Liver (tissue), 9 donors: Measurements from ENCODE around the gene ALK. TPM values are rescaled to one million over a fixed set of nuclear protein-coding genes. Genes with fewer than 3 reads are reported as not detected.

Source experiments
- DNase-seq: peaks from one replicate; pipeline ENCODE4 v3.0.0-alpha.2; 2017; ENCODE audit warnings: low spot score
- H3K27ac ChIP-seq, 2 donors: one replicate each; pipeline ENCODE4 v1.7.0; 2013; ENCODE audit warnings: inconsistent platforms in 2 of 2, low read length in 2 of 2, control low read depth in 1 of 2, low read depth in 1 of 2, mild to moderate bottlenecking in 1 of 2
- H3K27me3 ChIP-seq, 4 donors: one replicate each; pipeline versions ENCODE4 v1.6.1 to v1.7.0; 2013; ENCODE audit warnings: low read length in 3 of 4, inconsistent platforms in 1 of 4, mild to moderate bottlenecking in 1 of 4, moderate library complexity in 1 of 4; ENCODE audit not compliant: control insufficient read depth in 4 of 4, insufficient read depth in 4 of 4
- H3K36me3 ChIP-seq, 4 donors: one replicate each; pipeline versions ENCODE4 v1.6.1 to v1.7.0; 2013; ENCODE audit warnings: low read length in 3 of 4, mild to moderate bottlenecking in 3 of 4, low read depth in 1 of 4, moderate library complexity in 1 of 4; ENCODE audit not compliant: control insufficient read depth in 4 of 4, insufficient read depth in 3 of 4
- H3K4me1 ChIP-seq, 4 donors: one replicate each; pipeline versions ENCODE4 v1.6.1 to v1.7.0; 2013; ENCODE audit warnings: low read length in 3 of 4, mild to moderate bottlenecking in 3 of 4, moderate library complexity in 1 of 4; ENCODE audit not compliant: control insufficient read depth in 4 of 4, insufficient read depth in 4 of 4
- H3K4me3 ChIP-seq, 3 donors: one replicate each; pipeline versions ENCODE4 v1.6.1 to v1.7.0; 2013; ENCODE audit warnings: low read length in 3 of 3, control low read depth in 1 of 3, low read depth in 1 of 3, mild to moderate bottlenecking in 1 of 3
- H3K9ac ChIP-seq, 2 donors: one replicate each; pipeline ENCODE4 v1.7.0; 2013; ENCODE audit warnings: low read length in 2 of 2, mild to moderate bottlenecking in 2 of 2, moderate library complexity in 2 of 2, control low read depth in 1 of 2, low read depth in 1 of 2
- H3K9me3 ChIP-seq, 4 donors: one replicate each; pipeline versions ENCODE4 v1.6.1 to v1.7.0; 2013; ENCODE audit warnings: low read length in 3 of 4; ENCODE audit not compliant: control insufficient read depth in 4 of 4
- CTCF ChIP-seq: fragments of 150-350 bp; IDR thresholded peaks from 2 replicates; pipeline ENCODE4 v1.5.1; 2017; ENCODE audit warnings: improper control_type of control experiment, low read depth, low read length; ENCODE audit not compliant: missing input control
- EGR1 ChIP-seq, 2 donors: IDR thresholded peaks; 2 replicates each; pipeline ENCODE4 v1.6.1; 2016 to 2018; ENCODE audit warnings: antibody characterized with exemption in 2 of 2, low read depth in 2 of 2
- FOXA1 ChIP-seq: IDR thresholded peaks from 2 replicates; pipeline ENCODE4 v1.6.1; 2016; ENCODE audit warnings: antibody characterized with exemption
- FOXA2 ChIP-seq: IDR thresholded peaks from 2 replicates; pipeline ENCODE4 v1.6.1; 2016; ENCODE audit warnings: antibody characterized with exemption
- HNF4A ChIP-seq, 2 donors: conservative IDR thresholded peaks; 2 replicates each; pipeline ENCODE4 v1.6.1; 2016; ENCODE audit warnings: antibody characterized with exemption in 2 of 2, mild to moderate bottlenecking in 2 of 2
- HNF4G ChIP-seq: IDR thresholded peaks from 2 replicates; pipeline ENCODE4 v1.6.1; 2016; ENCODE audit warnings: antibody characterized with exemption
- JUND ChIP-seq, 2 donors: IDR thresholded peaks; 2 replicates each; pipeline ENCODE4 v1.6.1; 2016; ENCODE audit warnings: antibody characterized with exemption in 2 of 2
- MAX ChIP-seq: IDR thresholded peaks from 2 replicates; pipeline ENCODE4 v1.6.1; 2016; ENCODE audit warnings: antibody characterized with exemption
- NR2F2 ChIP-seq: IDR thresholded peaks from 2 replicates; pipeline ENCODE4 v1.6.1; 2016; ENCODE audit warnings: antibody characterized with exemption
- RAD21 ChIP-seq, 2 donors: IDR thresholded peaks; 2 replicates each; pipeline ENCODE4 v1.6.1; 2016; ENCODE audit warnings: antibody characterized with exemption in 2 of 2, mild to moderate bottlenecking in 2 of 2
- REST ChIP-seq: IDR thresholded peaks from 2 replicates; pipeline ENCODE4 v1.6.1; 2016; ENCODE audit warnings: antibody characterized with exemption, mild to moderate bottlenecking
- RXRA ChIP-seq, 2 donors: IDR thresholded peaks; 2 replicates each; pipeline ENCODE4 v1.6.1; 2017 to 2018; ENCODE audit warnings: antibody characterized with exemption in 2 of 2, mild to moderate bottlenecking in 1 of 2
- SP1 ChIP-seq: IDR thresholded peaks from 2 replicates; pipeline ENCODE4 v1.6.1; 2018; ENCODE audit warnings: antibody characterized with exemption, mild to moderate bottlenecking
- TAF1 ChIP-seq: conservative IDR thresholded peaks from 2 replicates; pipeline ENCODE4 v1.6.1; 2016; ENCODE audit warnings: antibody characterized with exemption, mild to moderate bottlenecking
- WGBS: extraction: QIAGEN DNeasy Blood & Tissue Kit; methylation state at CpG from one replicate; pipeline ENCODE4 v1.1.7; 2013; 5-methylcytosine and 5-hydroxymethylcytosine counted together
- polyA plus RNA-seq, 2 donors: library from polyadenylated mRNA; stranded (reverse) in 1 of 2; unstranded in 1 of 2; fragments of 200-250 nt in 1 of 2; fragments of >200 nt in 1 of 2; fragmentation: Nextera tagmentation in 1 of 2; extraction: Ambion mirVana in 1 of 2; gene quantifications; one replicate each; pipeline versions ENCODE4 v1.2.1 to v1.2.3, GENCODE V29; 2013 to 2015
- total RNA-seq, 2 donors: library from RNA; depleted of rRNA; stranded (reverse); fragments of >200 nt; gene quantifications; one replicate each; pipeline ENCODE4 v1.2.3, GENCODE V29; 2014
- donor health status: healthy.
- donor health status: healthy.
- donor health status: healthy.
- donor health status: healthy.
- donor health status: healthy.

Gene ALK
- total and polyA plus RNA-seq, 4 donors, result under 0.01 TPM; not detected in 3

DNA sequence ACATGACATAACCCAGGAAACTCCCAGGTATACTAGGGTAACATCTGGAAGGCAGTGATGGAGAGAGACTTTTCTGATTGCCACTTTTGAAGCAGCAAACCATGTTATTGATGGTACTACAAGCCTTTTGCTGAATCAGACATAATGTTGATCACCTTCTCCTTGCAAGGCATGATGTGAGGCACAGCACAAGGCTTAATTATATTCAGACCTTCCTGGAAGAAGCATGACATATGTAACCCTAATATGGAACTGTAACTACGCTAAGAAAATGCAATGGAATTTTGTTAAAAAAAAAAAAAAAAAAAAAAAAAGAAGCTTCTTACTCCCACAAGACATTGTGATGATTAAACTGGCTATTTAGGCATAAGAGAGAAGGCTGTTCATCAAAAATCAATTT, 145.4 kb downstream of the ALK start:
- no peaks in the 10 kb centered on the region for H3K36me3 ChIP-seq
- H3K27ac ChIP-seq, result no peak overlapping the region
- DNase-seq, result no peak
- no peaks in the 10 kb centered on the region for H3K27me3 ChIP-seq
- no peaks in the 10 kb centered on the region for H3K9me3 ChIP-seq
- no peak overlapping the region for H3K4me3 ChIP-seq
- no peak overlapping the region for H3K9ac ChIP-seq
- 88% methylated on average over 1 of the region's 1 CpG for WGBS
- no peak for TF ChIP-seq REST
- TF ChIP-seq FOXA1, result no peak
- no peak for TF ChIP-seq RXRA (IDR thresholded peaks at IDR 0.05)
- TF ChIP-seq SP1, result no peak
- no peak for TF ChIP-seq HNF4G
- no peak for TF ChIP-seq MAX
- no peak for TF ChIP-seq JUND (IDR thresholded peaks at IDR 0.05)
- no peak for TF ChIP-seq RAD21 (IDR thresholded peaks at IDR 0.05)
- H3K4me1 ChIP-seq, result no peaks in the 10 kb centered on the region

DNA sequence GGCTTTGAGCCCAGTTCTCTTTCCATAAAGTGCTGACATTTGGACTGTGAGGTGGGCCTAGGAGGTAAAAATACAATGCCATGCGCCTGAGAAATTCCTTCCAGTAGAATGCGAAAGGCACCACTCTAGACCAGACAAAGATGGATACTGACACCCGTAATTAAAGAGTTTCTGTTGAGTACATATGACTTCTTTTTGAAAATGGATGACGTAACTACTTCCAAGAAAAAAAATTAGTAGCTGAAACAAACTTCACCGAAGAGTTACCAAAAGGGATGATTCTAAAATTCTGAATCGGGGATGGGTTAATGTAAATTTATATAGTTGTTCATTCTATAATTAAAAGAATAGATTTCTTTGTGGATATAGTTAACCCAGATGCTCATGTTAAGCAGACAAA, 146.8 kb downstream of the ALK start:
- no peak for DNase-seq

More for the DNA sequence above, 146.8 kb downstream of the ALK start:
- Histone ChIP-seq H3K4me1 (no peaks in the 10 kb centered on the region), H3K4me3 (no peak overlapping the region), H3K27me3 (no peaks in the 10 kb centered on the region), H3K36me3 (no peaks in the 10 kb centered on the region), H3K27ac (no peak overlapping the region), H3K9ac (no peak overlapping the region), H3K9me3 (no peaks in the 10 kb centered on the region)
- no peak for TF ChIP-seq HNF4A (conservative IDR thresholded peaks at IDR 0.05)
- TF ChIP-seq JUND (IDR thresholded peaks at IDR 0.05), result no peak
- TF ChIP-seq HNF4G, result no peak
- no peak for TF ChIP-seq EGR1 (IDR thresholded peaks at IDR 0.05; ENCODE audit: low read depth in 2 of 2)
- TF ChIP-seq CTCF, result no peak
- TF ChIP-seq NR2F2, result no peak
- TF ChIP-seq TAF1, result no peak
- no peak for TF ChIP-seq FOXA1
- no peak for TF ChIP-seq MAX
- TF ChIP-seq FOXA2, result no peak
- WGBS, result 91% methylated on average over 6 of the region's 6 CpGs
